SK-N-MC (cell line): ENCODE data around the gene GABPB1.
A peak's percentile ranks its signal among the peaks of the same experiment; 100 is the strongest.
"Not testable (repeated sequence)": the region's sequence is repeated elsewhere in the genome, so short reads cannot be mapped to it uniquely, and the experiment has no call there.

Experiments used
- DNase-seq: peaks from one replicate; pipeline ENCODE4 v3.0.0-alpha.2; 2011; ENCODE audit warnings: low read depth, low spot score
- H3K27ac ChIP-seq: fragments of 200-600 bp; sonication (generic); 2 replicates; pipeline ENCODE4 v1.5.1; 2016; ENCODE audit warnings: mixed run types
- H3K36me3 ChIP-seq: fragments of 200-600 bp; sonication (generic); 2 replicates; pipeline ENCODE4 v1.6.1; 2017; ENCODE audit warnings: antibody characterized with exemption, low read length, mixed read lengths; ENCODE audit not compliant: insufficient read depth
- H3K4me3 ChIP-seq: fragments of 200-600 bp; sonication (generic); 2 replicates; pipeline ENCODE4 v1.5.1; 2016
- H3K9ac ChIP-seq: fragments of 200-600 bp; sonication (generic); 2 replicates; pipeline ENCODE4 v1.8.0; 2017; ENCODE audit warnings: mixed run types, mixed read lengths; ENCODE audit not compliant: insufficient read length
- H3K9me3 ChIP-seq: fragments of 200-600 bp; sonication (generic); 2 replicates; pipeline ENCODE4 v1.6.1; 2017; ENCODE audit warnings: low read depth, mild to moderate bottlenecking, antibody characterized with exemption, low read length, moderate library complexity, mixed read lengths
- EZH2 ChIP-seq: fragments of 200-600 bp; sonication (generic); IDR thresholded peaks from one replicate; pipeline ENCODE4 v1.6.1; 2017; ENCODE audit warnings: antibody characterized with exemption
- FOXP2 ChIP-seq: optimal IDR thresholded peaks from 2 replicates; pipeline ENCODE3; 2011; ENCODE audit warnings: mild to moderate bottlenecking, moderate library complexity; ENCODE audit not compliant: insufficient read depth; ENCODE audit errors: extremely low read length, control extremely low read depth
- POLR2AphosphoS5 ChIP-seq: IDR thresholded peaks from 2 replicates; pipeline ENCODE4 v1.6.1; 2012; ENCODE audit warnings: mild to moderate bottlenecking, low read depth, low read length, borderline replicate concordance

Gene GABPB1

DNA sequence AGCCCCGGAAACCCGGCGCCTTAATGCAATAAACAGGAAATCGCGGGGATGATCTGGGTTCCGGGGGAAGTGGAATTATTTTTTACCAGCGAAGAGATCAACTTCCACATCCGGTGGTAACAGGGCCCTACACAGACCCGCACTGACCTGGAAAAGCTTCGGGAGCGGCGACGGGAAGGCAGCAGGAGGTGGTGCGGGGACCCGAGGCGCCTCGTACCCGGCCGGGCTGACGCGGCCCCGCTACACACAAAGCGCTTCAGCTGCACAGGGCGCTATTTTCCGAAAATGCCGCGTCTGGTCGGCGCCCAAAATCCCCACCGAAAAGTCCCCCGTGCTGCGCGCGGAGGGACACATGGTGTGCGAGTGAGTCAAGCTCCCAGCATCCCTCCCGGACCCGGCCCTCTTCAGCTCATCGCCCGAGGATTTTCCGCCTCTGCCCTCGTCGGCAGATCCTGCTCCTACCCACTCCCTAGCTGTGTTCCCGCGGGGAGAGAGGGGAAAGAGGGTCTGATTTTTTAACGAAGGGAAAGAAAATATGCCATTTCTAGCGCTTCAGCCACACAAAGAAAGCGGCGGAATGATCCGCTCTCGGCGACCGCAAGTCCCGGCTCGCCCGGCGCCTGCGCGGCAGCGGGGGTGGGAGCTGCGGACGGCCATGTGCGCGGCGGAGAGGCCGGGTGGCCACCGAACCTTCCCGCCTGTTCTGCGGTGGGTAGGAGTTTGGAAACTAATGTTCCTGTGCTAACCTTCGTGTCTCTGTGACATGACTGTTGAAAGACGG is at the start of gene GABPB1:
Gene GABPB1 (minus strand): TSS at position 361 of the 781 bp plus-strand sequence. CDS start 45,400 bp downstream, outside the sequence.
- peak within 1 kb of the TSS; percentile 96 for H3K4me3 ChIP-seq
- DNase-seq = peak; percentile 91
- peak; percentile 60 for TF ChIP-seq FOXP2
- no peak for TF ChIP-seq EZH2
- TF ChIP-seq POLR2AphosphoS5 = peak; percentile 95
- peak within 1 kb of the TSS; percentile 100 for H3K9ac ChIP-seq
- peaks cover 29% of the 10 kb centered on the region for H3K36me3 ChIP-seq
- no peaks in the 10 kb centered on the region for H3K9me3 ChIP-seq
- H3K27ac ChIP-seq = peak within 1 kb of the TSS; percentile 100

GRCh38 chr15:50391561-50391960 is 36.6 kb upstream of the GABPB1 start:
- H3K4me3 ChIP-seq, H3K9me3 ChIP-seq, H3K36me3 ChIP-seq, DNase-seq, H3K9ac ChIP-seq: not testable (repeated sequence)
- H3K27ac ChIP-seq = peak overlapping the region; percentile 89

DNA sequence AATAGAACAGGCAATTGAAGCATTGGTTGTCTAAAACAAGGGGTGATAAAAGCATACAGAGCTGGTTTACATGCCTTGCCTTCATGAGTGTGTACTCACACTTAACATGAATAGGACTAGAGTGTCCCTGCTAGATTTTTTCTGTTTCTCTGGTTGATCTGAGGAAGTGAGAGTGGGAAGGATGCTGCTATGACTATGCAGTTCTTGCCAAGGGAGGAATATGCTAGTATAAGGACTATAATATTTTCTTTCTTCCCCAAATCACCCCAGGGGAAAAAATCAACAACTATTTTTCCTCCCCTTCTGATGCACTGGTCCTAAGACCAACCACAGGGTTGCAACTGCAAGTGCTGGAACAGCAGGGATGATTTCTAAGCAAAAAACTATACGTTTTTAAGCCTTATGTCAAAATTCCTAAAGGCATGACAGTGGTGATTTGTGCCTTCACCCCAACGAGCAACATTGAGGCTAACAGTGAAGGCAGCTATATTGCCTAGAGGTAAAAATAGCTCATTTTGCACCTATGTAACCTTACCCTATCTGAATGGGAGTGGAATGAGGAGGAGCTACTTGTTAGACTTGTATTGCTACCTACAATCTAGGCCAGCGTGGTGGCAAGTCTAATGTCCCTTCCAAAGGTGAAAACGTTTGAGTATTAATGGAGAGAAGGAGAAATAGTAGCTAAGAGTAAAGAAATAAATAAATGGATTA is 35.7 kb upstream of the GABPB1 start:
- TF ChIP-seq EZH2 (no peak), POLR2AphosphoS5 (no peak), FOXP2 (no peak)
- Histone ChIP-seq H3K9ac (no peak overlapping the region), H3K36me3 (no peaks in the 10 kb centered on the region), H3K9me3 (no peaks in the 10 kb centered on the region), H3K4me3 (no peak overlapping the region), H3K27ac (peak overlapping the region; percentile 89)
- no peak for DNase-seq

DNA sequence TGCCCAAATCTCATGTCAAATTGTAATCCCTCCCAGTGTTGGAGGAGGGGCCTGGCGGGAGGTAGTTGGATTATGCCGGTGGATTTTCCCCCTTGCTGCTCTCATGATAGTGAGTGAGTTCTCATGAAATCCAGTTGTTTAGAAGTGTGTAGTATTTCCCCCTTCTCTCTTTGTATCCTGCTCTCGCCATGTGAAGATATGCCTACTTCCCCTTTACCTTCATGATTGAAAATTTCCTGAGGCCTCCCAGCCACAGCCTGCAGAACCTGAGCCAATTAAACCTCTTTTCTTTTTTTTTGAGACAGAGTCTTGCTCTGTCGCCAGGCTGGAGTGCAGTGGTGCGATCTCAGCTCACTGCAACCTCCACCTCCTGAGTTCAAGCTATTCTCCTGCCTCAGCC is 27.4 kb upstream of the GABPB1 start:
- DNase-seq, H3K9ac ChIP-seq, H3K27ac ChIP-seq: not testable (repeated sequence)

GRCh38 chr15:50381438-50381837 is 26.4 kb upstream of the GABPB1 start:
- 0 out of 2 replicates have a peak, but pooled peaks cover 3% of the 10 kb centered on the region for H3K9me3 ChIP-seq
- H3K27ac ChIP-seq = no peak overlapping the region
- no peak for TF ChIP-seq POLR2AphosphoS5
- no peak for TF ChIP-seq FOXP2
- TF ChIP-seq EZH2 = no peak
- H3K36me3 ChIP-seq = no peaks in the 10 kb centered on the region
- H3K9ac ChIP-seq = no peak overlapping the region
- no peak for DNase-seq
- H3K4me3 ChIP-seq = no peak overlapping the region

More for the DNA sequence above, 27.4 kb upstream of the GABPB1 start:
- not testable (repeated sequence) for H3K4me3 ChIP-seq, H3K36me3 ChIP-seq, H3K9me3 ChIP-seq

GRCh38 chr15:50380089-50380488 is 25.1 kb upstream of the GABPB1 start:
- Histone ChIP-seq H3K36me3 (no peaks in the 10 kb centered on the region), H3K27ac (no peak overlapping the region), H3K9ac (no peak overlapping the region), H3K9me3 (0 out of 2 replicates have a peak, but pooled peaks cover 3% of the 10 kb centered on the region), H3K4me3 (no peak overlapping the region)
- no peak for TF ChIP-seq POLR2AphosphoS5
- TF ChIP-seq FOXP2 = no peak
- no peak for TF ChIP-seq EZH2
- no peak for DNase-seq

GRCh38 chr15:50379413-50379812 is 24.4 kb upstream of the GABPB1 start:
- H3K9me3 ChIP-seq, H3K9ac ChIP-seq, DNase-seq, H3K4me3 ChIP-seq, H3K27ac ChIP-seq, H3K36me3 ChIP-seq: not testable (repeated sequence)

- no peak for TF ChIP-seq FOXP2
- TF ChIP-seq EZH2 = no peak
- no peak for TF ChIP-seq POLR2AphosphoS5
- Histone ChIP-seq H3K36me3 (no peaks in the 10 kb centered on the region), H3K4me3 (no peak overlapping the region), H3K9ac (no peak overlapping the region), H3K27ac (no peak overlapping the region; the same call in 1 of the 2 replicates), H3K9me3 (0 out of 2 replicates have a peak, but pooled peaks cover 3% of the 10 kb centered on the region)
- no peak for DNase-seq
These were observed 23.8 kb upstream of the GABPB1 start for GRCh38 chr15:50378776-50379175.
